ENCODE data around the gene NFATC1. TPM values are rescaled to one million over a fixed set of nuclear protein-coding genes. Genes with fewer than 3 reads are reported as not detected.

Gene NFATC1
- 1 to 10 TPM; 1.6 to 4.3 TPM for total RNA-seq

DNA sequence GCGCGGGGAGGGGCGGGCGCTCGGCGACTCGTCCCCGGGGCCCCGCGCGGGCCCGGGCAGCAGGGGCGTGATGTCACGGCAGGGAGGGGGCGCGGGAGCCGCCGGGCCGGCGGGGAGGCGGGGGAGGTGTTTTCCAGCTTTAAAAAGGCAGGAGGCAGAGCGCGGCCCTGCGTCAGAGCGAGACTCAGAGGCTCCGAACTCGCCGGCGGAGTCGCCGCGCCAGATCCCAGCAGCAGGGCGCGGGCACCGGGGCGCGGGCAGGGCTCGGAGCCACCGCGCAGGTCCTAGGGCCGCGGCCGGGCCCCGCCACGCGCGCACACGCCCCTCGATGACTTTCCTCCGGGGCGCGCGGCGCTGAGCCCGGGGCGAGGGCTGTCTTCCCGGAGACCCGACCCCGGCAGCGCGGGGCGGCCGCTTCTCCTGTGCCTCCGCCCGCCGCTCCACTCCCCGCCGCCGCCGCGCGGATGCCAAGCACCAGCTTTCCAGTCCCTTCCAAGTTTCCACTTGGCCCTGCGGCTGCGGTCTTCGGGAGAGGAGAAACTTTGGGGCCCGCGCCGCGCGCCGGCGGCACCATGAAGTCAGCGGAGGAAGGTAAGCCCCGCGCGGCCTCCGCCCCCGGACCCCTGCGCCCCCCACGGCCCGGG lies at the start of gene NFATC1:
NFATC1 (plus strand) TSS at position 170 of the 644 bp plus-strand sequence; CDS start at position 465, 295 bp downstream.
- DNase-seq, result peak; percentile 46
- Histone ChIP-seq H3K9ac (ENCODE audit: low read depth in 2 of 2, low read length in 2 of 2) (peak within 1 kb of the TSS; percentile 34 to 73), H3K27me3 (peaks cover 56% of the 10 kb centered on the region), H3K4me1 (peaks cover 4% of the 10 kb centered on the region), H3K4me3 (peak within 1 kb of the TSS; percentile 42), H3K27ac (peak within 1 kb of the TSS; percentile 73), H3K9me3 (no peaks in the 10 kb centered on the region), H3K36me3 (no peaks in the 10 kb centered on the region)
- intact Hi-C loops (cut with DNase I), result no loop called here
- TF ChIP-seq, protein P1, sequence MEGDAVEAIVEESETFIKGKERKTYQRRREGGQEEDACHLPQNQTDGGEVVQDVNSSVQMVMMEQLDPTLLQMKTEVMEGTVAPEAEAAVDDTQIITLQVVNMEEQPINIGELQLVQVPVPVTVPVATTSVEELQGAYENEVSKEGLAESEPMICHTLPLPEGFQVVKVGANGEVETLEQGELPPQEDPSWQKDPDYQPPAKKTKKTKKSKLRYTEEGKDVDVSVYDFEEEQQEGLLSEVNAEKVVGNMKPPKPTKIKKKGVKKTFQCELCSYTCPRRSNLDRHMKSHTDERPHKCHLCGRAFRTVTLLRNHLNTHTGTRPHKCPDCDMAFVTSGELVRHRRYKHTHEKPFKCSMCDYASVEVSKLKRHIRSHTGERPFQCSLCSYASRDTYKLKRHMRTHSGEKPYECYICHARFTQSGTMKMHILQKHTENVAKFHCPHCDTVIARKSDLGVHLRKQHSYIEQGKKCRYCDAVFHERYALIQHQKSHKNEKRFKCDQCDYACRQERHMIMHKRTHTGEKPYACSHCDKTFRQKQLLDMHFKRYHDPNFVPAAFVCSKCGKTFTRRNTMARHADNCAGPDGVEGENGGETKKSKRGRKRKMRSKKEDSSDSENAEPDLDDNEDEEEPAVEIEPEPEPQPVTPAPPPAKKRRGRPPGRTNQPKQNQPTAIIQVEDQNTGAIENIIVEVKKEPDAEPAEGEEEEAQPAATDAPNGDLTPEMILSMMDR (IDR thresholded peaks at IDR 0.05), result no peak

DNA sequence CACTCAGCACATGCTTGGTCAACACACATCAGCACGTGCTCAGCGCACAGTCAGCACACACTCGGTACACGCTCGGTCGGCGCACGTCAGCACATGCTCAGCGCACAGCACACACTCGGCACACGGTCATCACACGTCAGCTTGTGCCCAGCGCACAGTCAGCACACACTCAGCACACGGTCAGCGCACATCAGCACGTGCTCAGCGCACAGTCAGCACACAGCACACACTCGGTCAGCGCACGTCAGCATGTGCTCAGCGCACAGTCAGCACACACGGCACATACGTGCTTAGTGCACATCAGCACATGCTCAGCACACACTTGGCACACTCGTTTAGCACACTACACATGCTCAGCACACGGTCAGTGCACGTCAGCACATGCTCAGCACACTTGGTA lies 49.7 kb upstream of the NFATC1 start:
- intact Hi-C loops (cut with DNase I), result no loop called here
- no peaks in the 10 kb centered on the region for H3K36me3 ChIP-seq

DNA sequence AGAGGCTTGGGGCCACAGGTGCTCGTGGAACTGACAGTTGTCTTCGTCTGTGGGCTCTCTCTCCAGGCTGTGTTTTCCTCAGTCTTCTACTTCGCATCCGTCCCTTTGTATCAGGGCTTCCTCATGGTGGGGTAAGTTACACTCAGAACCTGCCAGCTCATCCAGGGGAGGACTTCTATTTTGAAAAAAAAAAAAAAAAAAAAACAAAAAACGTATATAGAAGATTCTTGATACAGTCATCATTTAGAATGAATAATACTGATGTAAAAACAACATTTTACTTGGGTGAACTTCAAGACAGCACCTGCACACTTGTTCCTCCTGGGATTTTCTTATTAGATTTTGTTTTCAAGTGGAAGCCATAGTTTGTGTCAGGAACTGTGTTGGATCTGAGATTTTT lies 47.7 kb upstream of the NFATC1 start:
- no peak overlapping the region for H3K27ac ChIP-seq
- no peak overlapping the region for H3K9ac ChIP-seq (ENCODE audit: low read depth in 2 of 2, low read length in 2 of 2)
- H3K4me1 ChIP-seq, result no peaks in the 10 kb centered on the region
- intact Hi-C loops (cut with DNase I), result no loop called here
- no peaks in the 10 kb centered on the region for H3K9me3 ChIP-seq
- no peaks in the 10 kb centered on the region for H3K36me3 ChIP-seq
- DNase-seq, result no peak
- H3K27me3 ChIP-seq, result no peaks in the 10 kb centered on the region
- TF ChIP-seq, protein P1 (IDR thresholded peaks at IDR 0.05), result no peak
- no peak overlapping the region for H3K4me3 ChIP-seq

More for the DNA sequence above, 49.7 kb upstream of the NFATC1 start:
- Histone ChIP-seq H3K27ac (no peak overlapping the region), H3K4me3 (no peak overlapping the region), H3K9me3 (no peaks in the 10 kb centered on the region), H3K27me3 (no peaks in the 10 kb centered on the region), H3K9ac (ENCODE audit: low read depth in 2 of 2, low read length in 2 of 2) (no peak overlapping the region), H3K4me1 (no peaks in the 10 kb centered on the region)
- no peak for DNase-seq
- TF ChIP-seq, protein P1 (IDR thresholded peaks at IDR 0.05), result no peak

DNA sequence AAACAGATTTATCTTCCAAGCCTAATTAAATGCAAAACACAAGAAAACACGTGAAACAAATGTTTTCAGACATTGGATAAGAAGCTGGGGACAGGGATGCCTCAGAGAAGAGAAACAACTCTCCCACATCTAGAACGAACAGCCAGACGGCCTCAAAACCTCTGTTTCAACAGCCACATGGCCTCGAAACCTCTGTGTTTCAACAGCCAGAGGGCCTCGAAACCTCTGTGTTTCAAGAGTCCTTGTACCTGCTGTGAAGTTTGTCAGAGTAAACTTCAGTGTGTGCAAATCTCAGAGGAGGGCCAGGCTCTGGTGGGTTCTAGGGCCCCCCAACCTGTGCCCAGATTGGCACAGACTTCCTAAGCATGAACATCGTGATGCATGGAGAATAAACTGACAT lies 43.3 kb upstream of the NFATC1 start:
- Histone ChIP-seq H3K36me3 (no peaks in the 10 kb centered on the region), H3K27ac (no peak overlapping the region), H3K9me3 (no peaks in the 10 kb centered on the region), H3K4me1 (no peaks in the 10 kb centered on the region), H3K27me3 (no peaks in the 10 kb centered on the region), H3K9ac (ENCODE audit: low read depth in 2 of 2, low read length in 2 of 2) (no peak overlapping the region), H3K4me3 (no peak overlapping the region)
- TF ChIP-seq, protein P1 (IDR thresholded peaks at IDR 0.05), result no peak
- no peak for DNase-seq
- intact Hi-C loops (cut with DNase I), result no loop called here

DNA sequence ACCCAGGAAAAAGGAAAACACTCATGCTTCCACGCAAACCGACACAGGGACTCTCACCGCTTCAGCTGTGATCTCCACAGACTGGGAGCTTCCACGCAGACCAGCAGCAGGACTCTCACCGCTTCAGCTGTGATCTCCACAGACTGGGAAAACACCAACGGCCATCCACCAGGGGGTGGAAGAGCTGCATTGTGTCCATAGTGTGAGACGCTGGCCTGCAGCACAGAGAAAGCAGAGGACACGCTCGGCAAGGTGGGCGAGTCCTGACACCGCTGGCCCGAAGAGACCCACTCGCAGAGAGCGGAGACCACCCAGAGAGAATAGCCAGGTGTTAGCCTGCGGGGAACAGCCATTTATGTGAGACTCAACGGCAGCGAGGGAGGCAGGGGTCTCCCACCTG lies 42.5 kb upstream of the NFATC1 start:
- H3K9me3 ChIP-seq, result no peaks in the 10 kb centered on the region
- H3K4me1 ChIP-seq, result no peaks in the 10 kb centered on the region
- H3K9ac ChIP-seq (ENCODE audit: low read depth in 2 of 2, low read length in 2 of 2), result no peak overlapping the region
- no peaks in the 10 kb centered on the region for H3K27me3 ChIP-seq
- no peak overlapping the region for H3K4me3 ChIP-seq
- TF ChIP-seq, protein P1 (IDR thresholded peaks at IDR 0.05), result no peak
- no peak for DNase-seq
- H3K27ac ChIP-seq, result no peak overlapping the region
- intact Hi-C loops (cut with DNase I), result no loop called here
- no peaks in the 10 kb centered on the region for H3K36me3 ChIP-seq
